Measurements from ENCODE around the gene FSHR.

DNA sequence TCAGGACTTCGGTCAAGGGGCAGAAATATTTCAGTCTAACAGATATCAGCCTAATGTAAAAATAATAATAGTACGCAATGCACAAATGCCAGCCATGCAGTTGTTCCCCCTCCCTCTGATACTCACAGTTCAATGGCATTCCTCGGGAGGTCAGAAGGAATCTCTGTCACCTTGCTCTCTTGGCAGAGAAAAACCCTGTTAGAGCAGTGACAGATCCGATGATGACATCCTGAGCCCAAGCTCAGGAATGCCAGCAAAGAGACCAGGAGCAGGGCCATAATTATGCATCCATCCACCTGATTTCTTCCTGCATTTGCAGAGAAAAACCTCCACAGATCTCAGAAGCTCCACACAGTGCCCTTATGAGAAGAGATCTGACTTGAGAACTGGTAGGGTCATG lies at the start of gene FSHR:
- TF ChIP-seq EZH2 (IDR thresholded peaks at IDR 0.05; ENCODE audit: low read depth) = no peak
- TF ChIP-seq, protein P1, sequence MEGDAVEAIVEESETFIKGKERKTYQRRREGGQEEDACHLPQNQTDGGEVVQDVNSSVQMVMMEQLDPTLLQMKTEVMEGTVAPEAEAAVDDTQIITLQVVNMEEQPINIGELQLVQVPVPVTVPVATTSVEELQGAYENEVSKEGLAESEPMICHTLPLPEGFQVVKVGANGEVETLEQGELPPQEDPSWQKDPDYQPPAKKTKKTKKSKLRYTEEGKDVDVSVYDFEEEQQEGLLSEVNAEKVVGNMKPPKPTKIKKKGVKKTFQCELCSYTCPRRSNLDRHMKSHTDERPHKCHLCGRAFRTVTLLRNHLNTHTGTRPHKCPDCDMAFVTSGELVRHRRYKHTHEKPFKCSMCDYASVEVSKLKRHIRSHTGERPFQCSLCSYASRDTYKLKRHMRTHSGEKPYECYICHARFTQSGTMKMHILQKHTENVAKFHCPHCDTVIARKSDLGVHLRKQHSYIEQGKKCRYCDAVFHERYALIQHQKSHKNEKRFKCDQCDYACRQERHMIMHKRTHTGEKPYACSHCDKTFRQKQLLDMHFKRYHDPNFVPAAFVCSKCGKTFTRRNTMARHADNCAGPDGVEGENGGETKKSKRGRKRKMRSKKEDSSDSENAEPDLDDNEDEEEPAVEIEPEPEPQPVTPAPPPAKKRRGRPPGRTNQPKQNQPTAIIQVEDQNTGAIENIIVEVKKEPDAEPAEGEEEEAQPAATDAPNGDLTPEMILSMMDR (conservative IDR thresholded peaks at IDR 0.05) = no peak

Data from PC-9 (cell line).